ENCODE data around the gene SPINK8. TPM values are rescaled to one million over a fixed set of nuclear protein-coding genes. Genes with fewer than 3 reads are reported as not detected.

Gene SPINK8
- total RNA-seq, 1 experiment from 2014 or later: not detected

DNA sequence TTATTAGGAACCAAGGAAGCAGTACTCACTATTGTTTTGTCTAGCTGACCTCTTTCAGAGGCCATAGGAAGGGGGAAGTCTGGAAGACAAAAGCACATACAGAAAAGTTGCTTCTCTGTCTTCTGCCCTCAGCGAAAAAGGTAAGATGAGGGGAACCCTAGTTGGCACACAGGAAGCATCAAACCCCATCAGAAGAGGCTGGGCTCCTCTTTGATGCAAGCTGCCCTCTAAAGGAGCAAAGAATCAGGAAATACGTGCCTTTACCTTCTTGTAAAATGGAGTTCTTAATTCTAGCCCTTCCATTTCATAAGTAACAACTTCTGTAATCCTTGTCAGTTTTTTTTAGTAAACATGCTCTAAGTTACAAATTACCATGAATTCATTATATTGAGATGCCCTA, 12.5 kb downstream of the SPINK8 start:
- Histone ChIP-seq H2BK12ac (ENCODE audit: insufficient read length, low read depth, low read length) (no peak overlapping the region), H4K5ac (ENCODE audit: insufficient read length, low read depth, low read length) (no peak overlapping the region), H3K9ac (ENCODE audit: extremely low read depth, insufficient read length, low read length) (no peak overlapping the region), H2BK5ac (ENCODE audit: insufficient read length, low read length) (no peak overlapping the region), H2AK5ac (ENCODE audit: insufficient read length, low read length) (no peak overlapping the region), H4K8ac (replicated peaks; ENCODE audit: insufficient read length, low read depth, low read length) (no peak overlapping the region), H3K23me2 (ENCODE audit: insufficient read length, low read depth, low read length, poor library complexity, severe bottlenecking) (no peaks in the 10 kb centered on the region), H3K23ac (ENCODE audit: insufficient read length, low read depth, low read length) (no peak overlapping the region), H4K20me1 (ENCODE audit: control insufficient read depth, insufficient read depth, insufficient read length) (no peaks in the 10 kb centered on the region), H3K56ac (ENCODE audit: insufficient read length, low read depth, low read length) (no peak overlapping the region), H3K4me1 (ENCODE audit: insufficient read depth, low read length) (no peaks in the 10 kb centered on the region), H4K91ac (ENCODE audit: insufficient read length, low read depth, low read length) (no peak overlapping the region), H2AFZ (ENCODE audit: low read length) (no peak overlapping the region), H2BK120ac (ENCODE audit: low read depth, low read length, poor library complexity, severe bottlenecking) (no peak overlapping the region), H2BK20ac (ENCODE audit: low read depth, low read length, poor library complexity, severe bottlenecking) (no peak overlapping the region), H3K79me1 (ENCODE audit: insufficient read depth, low read depth, low read length, poor library complexity, severe bottlenecking) (no peaks in the 10 kb centered on the region), H3K9me3 (ENCODE audit: control insufficient read depth, low read depth, low read length) (no peaks in the 10 kb centered on the region), H3K79me2 (ENCODE audit: insufficient read depth, low read length) (no peaks in the 10 kb centered on the region), H3K27me3 (ENCODE audit: insufficient read depth, low read length) (no peaks in the 10 kb centered on the region), H2BK15ac (ENCODE audit: low read depth, low read length) (no peak overlapping the region), H3K4ac (ENCODE audit: low read depth, low read length) (no peak overlapping the region), H3K27ac (ENCODE audit: insufficient read length, low read depth, low read length) (no peak overlapping the region), H3K4me2 (ENCODE audit: insufficient read depth, insufficient read length, low read length) (no peak overlapping the region), H3K18ac (ENCODE audit: insufficient read length, low read depth, low read length) (no peak overlapping the region), H3T11ph (ENCODE audit: low read length) (no peak overlapping the region), H3K14ac (ENCODE audit: insufficient read depth, low read length) (no peak overlapping the region)
- H3K4me1 Mint-ChIP-seq: no peaks in the 10 kb centered on the region
- H3K27me3 Mint-ChIP-seq (ENCODE audit: low read depth): peaks cover 7% of the 10 kb centered on the region
- no peak for TF ChIP-seq CTCF (conservative IDR thresholded peaks at IDR 0.05)
- no peak overlapping the region for H3K4me3 Mint-ChIP-seq
- H3K9me3 Mint-ChIP-seq: peaks cover 3 to 8% of the 10 kb centered on the region in 2 experiments; a peak in 3 of 5 replicates
- H3K36me3 Mint-ChIP-seq (ENCODE audit: insufficient read depth in 1 of 3, low read depth in 3 of 3): no peaks in the 10 kb centered on the region; a peak in 1 of 7 replicates
- DNase-seq: no peak
- H3K27ac Mint-ChIP-seq: no peak overlapping the region
- no CpG with 5 or more reads among the region's 2 CpGs for WGBS (ENCODE audit: extremely low coverage, insufficient read length, low lambda C conversion rate)
